NB4 (cell line): ENCODE results near the gene TRERF1.
A peak's percentile ranks its signal among the peaks of the same experiment; 100 is the strongest.

Source experiments
- DNase-seq: peaks from one replicate; pipeline ENCODE4 v3.0.0; 2010; ENCODE audit warnings: low read depth
- H3K4me3 ChIP-seq: one replicate; pipeline ENCODE4 v1.5.1; 2011; ENCODE audit warnings: mild to moderate bottlenecking, low read depth, low read length, moderate library complexity
- MYC ChIP-seq: IDR thresholded peaks from 2 replicates; pipeline ENCODE4 v1.6.1; 2011; ENCODE audit warnings: low read depth, low read length
- POLR2A ChIP-seq: IDR thresholded peaks from 2 replicates; pipeline ENCODE4 v1.6.1; 2011; ENCODE audit warnings: mild to moderate bottlenecking; ENCODE audit not compliant: insufficient read length; ENCODE audit errors: extremely low read depth
- TF ChIP-seq, protein P1 (sequence below): IDR thresholded peaks from one replicate; pipeline ENCODE4 v1.5.1; 2012; ENCODE audit warnings: low read depth, low read length
- TF ChIP-seq, protein P2 (sequence below): IDR thresholded peaks from 2 replicates; pipeline ENCODE4 v1.6.1; 2011; ENCODE audit warnings: low read depth, low read length

Gene TRERF1

DNA sequence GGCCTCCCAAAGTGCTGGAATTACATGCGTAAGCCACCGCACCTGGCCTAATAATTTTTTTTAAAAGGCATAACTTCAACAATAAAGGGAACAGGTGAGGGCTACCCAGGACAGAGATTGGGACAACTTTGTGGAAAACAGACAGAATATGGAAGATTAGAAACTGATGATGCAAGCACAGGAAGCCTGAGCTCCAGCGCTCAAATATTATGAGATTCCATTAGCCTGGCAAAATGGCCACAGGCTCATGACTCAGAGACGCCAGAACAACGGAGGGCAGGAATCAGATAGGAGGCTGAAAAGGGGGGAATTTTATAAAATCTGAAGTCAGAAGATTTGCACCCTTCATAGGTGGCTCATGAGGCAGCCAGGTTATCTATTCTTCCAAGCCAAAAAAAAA, 131.0 kb downstream of the TRERF1 start:
- no peak for DNase-seq
- TF ChIP-seq POLR2A (no peak), MYC (no peak)
- TF ChIP-seq, protein P1, sequence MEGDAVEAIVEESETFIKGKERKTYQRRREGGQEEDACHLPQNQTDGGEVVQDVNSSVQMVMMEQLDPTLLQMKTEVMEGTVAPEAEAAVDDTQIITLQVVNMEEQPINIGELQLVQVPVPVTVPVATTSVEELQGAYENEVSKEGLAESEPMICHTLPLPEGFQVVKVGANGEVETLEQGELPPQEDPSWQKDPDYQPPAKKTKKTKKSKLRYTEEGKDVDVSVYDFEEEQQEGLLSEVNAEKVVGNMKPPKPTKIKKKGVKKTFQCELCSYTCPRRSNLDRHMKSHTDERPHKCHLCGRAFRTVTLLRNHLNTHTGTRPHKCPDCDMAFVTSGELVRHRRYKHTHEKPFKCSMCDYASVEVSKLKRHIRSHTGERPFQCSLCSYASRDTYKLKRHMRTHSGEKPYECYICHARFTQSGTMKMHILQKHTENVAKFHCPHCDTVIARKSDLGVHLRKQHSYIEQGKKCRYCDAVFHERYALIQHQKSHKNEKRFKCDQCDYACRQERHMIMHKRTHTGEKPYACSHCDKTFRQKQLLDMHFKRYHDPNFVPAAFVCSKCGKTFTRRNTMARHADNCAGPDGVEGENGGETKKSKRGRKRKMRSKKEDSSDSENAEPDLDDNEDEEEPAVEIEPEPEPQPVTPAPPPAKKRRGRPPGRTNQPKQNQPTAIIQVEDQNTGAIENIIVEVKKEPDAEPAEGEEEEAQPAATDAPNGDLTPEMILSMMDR = no peak
- TF ChIP-seq, protein P2, sequence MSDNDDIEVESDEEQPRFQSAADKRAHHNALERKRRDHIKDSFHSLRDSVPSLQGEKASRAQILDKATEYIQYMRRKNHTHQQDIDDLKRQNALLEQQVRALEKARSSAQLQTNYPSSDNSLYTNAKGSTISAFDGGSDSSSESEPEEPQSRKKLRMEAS = no peak
- no peak overlapping the region for H3K4me3 ChIP-seq

DNA sequence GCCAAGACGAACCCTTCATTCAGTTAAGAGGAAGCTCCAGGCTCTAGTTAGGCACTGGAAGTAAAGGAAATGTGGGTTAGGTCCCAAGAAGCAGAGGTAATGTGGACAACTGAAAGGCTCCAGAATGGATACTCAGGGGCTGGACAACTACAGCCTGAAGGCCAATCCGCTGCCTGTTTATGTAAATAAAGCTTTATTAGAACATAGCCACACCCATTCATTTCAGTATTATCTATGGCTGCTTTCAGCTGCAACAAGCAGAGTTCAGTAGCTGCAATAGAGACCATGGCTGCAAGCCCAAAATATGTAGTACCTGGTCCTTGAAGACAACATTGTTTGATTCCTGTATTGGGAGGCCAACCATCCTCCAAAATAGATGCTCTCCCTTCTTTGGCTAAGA, 133.2 kb downstream of the TRERF1 start:
- H3K4me3 ChIP-seq = no peak overlapping the region
- TF ChIP-seq POLR2A = no peak
- TF ChIP-seq MYC = no peak
- TF ChIP-seq, protein P2 = no peak
- TF ChIP-seq, protein P1 = no peak
- DNase-seq = no peak

DNA sequence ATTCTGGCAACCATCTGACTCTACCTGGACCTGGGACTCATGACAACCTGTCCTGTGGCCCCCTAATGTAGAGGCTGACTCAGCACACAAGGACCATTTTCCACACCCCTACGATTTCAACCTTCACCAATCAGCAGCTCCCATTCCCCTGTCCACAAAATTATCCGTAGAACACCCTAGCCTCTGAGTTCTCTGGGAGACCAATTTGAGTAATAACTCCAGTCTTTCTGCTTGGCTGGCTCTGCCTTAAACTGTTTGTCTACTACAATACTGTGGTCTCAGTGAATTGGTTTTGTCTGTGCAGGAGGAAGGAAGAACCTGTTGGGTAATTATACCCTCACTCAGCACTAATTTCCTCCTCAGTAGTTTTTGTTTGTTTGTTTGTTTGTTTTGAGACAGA, 134.7 kb downstream of the TRERF1 start:
- peak overlapping the region; percentile 21 for H3K4me3 ChIP-seq
- peak; percentile 72 for DNase-seq
- TF ChIP-seq POLR2A (no peak), MYC (no peak)
- TF ChIP-seq, protein P2 = no peak
- TF ChIP-seq, protein P1 = no peak

DNA sequence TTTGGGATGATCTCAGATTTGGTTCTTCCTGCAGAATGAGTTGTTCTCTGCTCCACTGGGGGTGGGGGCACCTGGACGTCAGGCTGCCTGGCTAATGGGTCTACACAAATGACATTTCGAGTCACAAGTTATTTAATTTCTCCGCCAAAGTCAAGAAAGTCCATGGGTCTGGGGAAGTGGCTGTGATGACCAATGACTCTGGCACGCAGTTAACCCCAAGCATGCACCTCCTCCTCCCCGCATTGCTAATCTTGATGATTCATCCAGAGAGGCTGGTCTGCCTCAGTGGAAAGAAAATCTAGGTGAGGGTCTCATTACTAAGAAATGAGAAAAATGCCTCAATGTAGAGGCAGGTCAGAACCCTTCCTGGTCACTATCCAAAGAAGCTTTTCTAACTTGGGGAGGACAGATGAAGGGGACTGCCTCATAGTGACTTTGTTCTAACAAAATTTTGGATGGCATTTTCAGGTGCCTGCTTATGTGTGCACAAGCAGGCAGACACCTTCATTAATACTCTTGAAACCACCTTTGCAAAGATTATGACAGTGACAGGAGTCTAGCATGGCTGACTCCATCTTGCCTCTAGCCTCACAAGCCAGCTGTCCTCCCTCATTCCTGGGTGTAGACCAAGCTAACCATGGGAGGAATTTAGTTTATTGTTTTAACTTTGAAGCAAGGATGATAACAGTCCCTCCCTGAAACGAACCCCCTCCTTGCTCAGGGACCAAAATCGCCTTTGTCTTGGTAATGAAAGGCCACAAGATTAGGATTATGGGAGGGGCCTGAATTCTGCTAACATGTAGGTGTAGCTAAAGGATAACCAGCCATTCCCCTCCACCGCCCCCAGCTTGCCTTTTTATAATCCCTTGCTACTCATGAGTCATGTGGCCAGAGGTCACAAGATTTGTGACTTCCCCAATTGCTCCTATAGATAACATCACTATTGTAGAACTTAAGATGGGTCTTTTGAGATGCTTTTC, 135.4 kb downstream of the TRERF1 start:
- TF ChIP-seq, protein P1 = no peak
- no peak for TF ChIP-seq MYC
- TF ChIP-seq, protein P2 = peak; percentile 36; the same call in 1 of the 2 replicates
- peak overlapping the region; percentile 26 for H3K4me3 ChIP-seq
- peak; percentile 90 for DNase-seq

DNA sequence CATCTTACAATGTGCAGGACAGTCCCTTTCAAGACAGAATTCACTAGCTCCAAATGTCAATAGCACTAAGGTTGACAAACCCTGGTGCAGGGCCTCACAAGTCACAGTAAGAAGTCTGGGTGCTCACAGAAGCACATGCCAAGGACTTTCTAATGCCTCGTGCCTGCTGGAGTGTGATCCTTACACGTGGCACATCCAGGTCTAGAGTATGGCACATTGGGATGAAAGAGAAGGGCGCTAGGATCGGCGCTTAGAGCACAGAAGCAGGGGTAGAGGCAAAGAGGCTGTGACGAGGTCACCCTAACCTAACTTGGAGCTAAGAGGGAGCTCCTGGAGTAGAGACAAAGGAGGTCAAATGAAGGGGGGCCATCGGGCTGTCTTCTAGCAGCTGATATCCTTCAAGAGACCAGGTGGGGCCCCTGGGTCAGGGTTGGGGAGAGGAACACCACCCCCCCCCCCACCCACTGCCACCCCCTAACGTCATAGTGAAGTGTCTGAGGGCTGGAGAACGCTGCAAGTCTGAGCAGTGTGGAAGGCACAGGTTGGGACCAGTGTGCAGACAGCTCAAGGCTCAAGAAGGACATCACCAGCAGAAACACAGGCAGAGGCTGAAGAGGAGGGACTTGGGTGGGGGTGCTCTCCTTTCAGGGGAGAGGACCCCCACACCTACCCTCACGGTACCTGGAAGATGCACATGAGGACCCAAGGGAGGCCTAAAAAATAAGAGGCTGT, 136.3 kb downstream of the TRERF1 start:
- H3K4me3 ChIP-seq = no peak overlapping the region
- no peak for DNase-seq
- TF ChIP-seq MYC (no peak), POLR2A (no peak)
- TF ChIP-seq, protein P2 = no peak
- TF ChIP-seq, protein P1 = no peak
